Measurements from ENCODE around the gene UFSP1.
"Not testable (repeated sequence)": the region's sequence is repeated elsewhere in the genome, so short reads cannot be mapped to it uniquely, and the experiment has no call there.

- TF ChIP-seq CTCF, POLR2A (IDR thresholded peaks at IDR 0.05): not testable (repeated sequence)
These were observed 45.9 kb upstream of the UFSP1 start for GRCh38 chr7:100935381-100935780.
